ENCODE data around the gene PZP. TPM values are rescaled to one million over a fixed set of nuclear protein-coding genes. Genes with fewer than 3 reads are reported as not detected.
A peak's percentile ranks its signal among the peaks of the same experiment; 100 is the strongest.

The PZP gene
- total and polyA plus RNA-seq, 2 donors from 2014 or later, result 0.31 TPM; not detected in 1

DNA sequence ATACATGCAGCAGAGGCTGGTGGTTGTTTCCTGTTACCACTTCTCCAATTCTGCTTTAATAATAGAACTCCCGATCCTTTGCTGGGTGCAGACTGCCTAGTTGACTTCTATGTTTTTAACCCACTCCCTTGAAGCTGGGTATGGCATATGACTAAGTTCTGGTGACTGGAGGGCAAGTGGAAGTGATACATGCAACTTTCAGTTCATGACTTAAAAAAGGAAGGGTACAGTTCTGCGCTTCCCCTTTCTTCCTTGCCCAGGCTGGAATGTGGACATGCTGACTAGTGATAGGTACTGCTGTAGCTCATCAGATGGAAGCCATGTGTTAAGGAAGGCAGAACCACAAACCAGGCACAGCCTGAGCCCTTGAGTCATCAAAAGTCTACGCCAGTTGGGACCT is 90.0 kb downstream of the PZP start:
- no peak overlapping the region for H3K4me3 ChIP-seq (ENCODE audit: low read length in 3 of 3)
- no peak for FAIRE-seq
- intact Hi-C loops (cut with DNase I), result no loop called here
- peak in 1 of 5 donors; percentile 21 for DNase-seq
- H3K9ac ChIP-seq (ENCODE audit: low read length in 3 of 3), result peak overlapping the region in 1 of 3 donors; percentile 19
- no peaks in the 10 kb centered on the region for H3K9me3 ChIP-seq (ENCODE audit: control insufficient read depth in 2 of 3, insufficient read depth in 1 of 3, low read length in 3 of 3)
- no peak for TF ChIP-seq CTCF (IDR thresholded peaks at IDR 0.05; ENCODE audit: borderline replicate concordance, extremely low read depth, insufficient read depth)
- peak overlapping the region; percentile 20 to 49 for H3K27ac ChIP-seq (ENCODE audit: low read depth in 2 of 2, low read length in 2 of 2)
- H3K27me3 ChIP-seq (ENCODE audit: control insufficient read depth, insufficient read depth, low read length), result no peaks in the 10 kb centered on the region
- H3K4me1 ChIP-seq (ENCODE audit: control insufficient read depth in 2 of 3, insufficient read depth in 2 of 3, low read depth in 1 of 3, low read length in 3 of 3), result peaks cover 0 to 7% (median 4%) of the 10 kb centered on the region in 3 donors
- H3K36me3 ChIP-seq (ENCODE audit: control insufficient read depth in 2 of 3, insufficient read depth in 3 of 3, low read length in 3 of 3), result no peaks in the 10 kb centered on the region

DNA sequence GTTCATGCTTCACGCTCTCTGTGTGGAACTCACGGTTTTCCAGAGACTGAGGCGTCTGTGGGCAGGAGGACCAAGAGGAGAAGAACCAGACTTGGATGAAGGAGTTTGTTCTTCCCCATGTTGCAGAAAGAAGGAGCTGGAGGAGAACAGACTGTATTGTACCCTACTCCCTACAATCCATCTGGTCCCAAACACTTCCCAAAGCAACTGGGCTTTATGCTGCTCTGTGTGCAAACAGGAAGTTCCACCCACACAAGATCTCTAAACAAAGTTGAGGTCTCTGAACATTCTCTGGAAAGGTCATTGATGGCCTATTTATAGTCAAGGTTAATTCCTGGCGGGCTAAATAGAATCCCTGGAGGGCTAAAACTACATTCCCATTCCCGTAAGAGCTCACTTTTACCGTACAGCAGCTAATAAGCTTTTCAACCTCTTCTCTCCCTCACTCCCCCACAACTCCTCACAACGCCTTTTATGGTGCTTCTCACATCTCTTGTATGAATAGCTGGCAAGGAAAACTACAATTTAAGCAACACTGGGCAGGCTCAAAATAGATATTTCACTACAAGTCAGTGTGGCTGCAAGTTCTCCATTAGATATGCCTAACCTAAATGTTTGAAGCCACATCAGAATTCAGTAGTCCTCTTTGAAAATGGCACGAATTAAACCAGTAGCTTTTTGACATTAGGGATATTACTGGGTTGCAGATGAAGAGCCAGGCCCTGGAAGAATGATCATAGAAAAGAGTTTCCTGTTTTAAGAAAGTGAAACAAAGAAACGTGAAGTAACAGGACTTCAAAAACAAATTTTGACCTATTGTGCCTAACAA is 92.2 kb downstream of the PZP start, which contains the start of gene A2M:
Gene A2M (minus strand): TSS at position 189 of the 829 bp plus-strand sequence. CDS start 70 bp downstream, at position 119.
- Histone ChIP-seq H3K4me3 (ENCODE audit: low read length in 3 of 3) (peak within 1 kb of the TSS; percentile 47 to 75 (median 63)), H3K4me1 (ENCODE audit: control insufficient read depth in 2 of 3, insufficient read depth in 2 of 3, low read depth in 1 of 3, low read length in 3 of 3) (peaks cover 0 to 6% (median 4%) of the 10 kb centered on the region in 3 donors), H3K9me3 (ENCODE audit: control insufficient read depth in 2 of 3, insufficient read depth in 1 of 3, low read length in 3 of 3) (no peaks in the 10 kb centered on the region), H3K27ac (ENCODE audit: low read depth in 2 of 2, low read length in 2 of 2) (peak within 1 kb of the TSS; percentile 26 to 87), H3K36me3 (ENCODE audit: control insufficient read depth in 2 of 3, insufficient read depth in 3 of 3, low read length in 3 of 3) (no peaks in the 10 kb centered on the region), H3K27me3 (ENCODE audit: control insufficient read depth, insufficient read depth, low read length) (no peaks in the 10 kb centered on the region), H3K9ac (ENCODE audit: low read length in 3 of 3) (peak within 1 kb of the TSS; percentile 20 to 42 (median 22))
- no peak for FAIRE-seq
- no peak for TF ChIP-seq CTCF (IDR thresholded peaks at IDR 0.05; ENCODE audit: borderline replicate concordance, extremely low read depth, insufficient read depth)
- peak in 3 of 5 donors; percentile 17 to 81 (median 67) for DNase-seq
- intact Hi-C loops (cut with DNase I), result no loop called here

DNA sequence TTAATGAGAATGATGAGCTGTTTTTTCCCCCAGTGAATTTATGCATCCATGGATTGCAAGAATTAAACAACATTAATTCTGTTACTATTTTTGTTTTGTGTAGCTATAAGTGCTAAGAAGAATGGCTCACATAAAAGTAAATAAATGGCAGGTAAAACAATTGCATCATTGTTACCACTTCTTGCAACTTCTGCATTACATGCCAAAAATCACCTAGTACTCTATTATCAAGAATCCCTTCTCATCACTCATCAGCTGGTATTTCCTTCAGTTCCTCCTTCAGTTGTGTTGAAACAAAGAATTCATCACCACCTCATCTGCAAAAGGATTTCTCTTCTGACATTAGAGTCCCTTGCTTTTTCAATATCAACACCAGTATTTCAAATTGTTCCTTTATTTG is 93.2 kb downstream of the PZP start:
- FAIRE-seq, result no peak
- peaks cover 0 to 6% (median 4%) of the 10 kb centered on the region in 3 donors for H3K4me1 ChIP-seq (ENCODE audit: control insufficient read depth in 2 of 3, insufficient read depth in 2 of 3, low read depth in 1 of 3, low read length in 3 of 3)
- H3K9me3 ChIP-seq (ENCODE audit: control insufficient read depth in 2 of 3, insufficient read depth in 1 of 3, low read length in 3 of 3), result no peaks in the 10 kb centered on the region

More for the DNA sequence above, 93.2 kb downstream of the PZP start:
- H3K4me3 ChIP-seq (ENCODE audit: low read length in 3 of 3), result peak overlapping the region; percentile 47 to 75 (median 63)
- intact Hi-C loops (cut with DNase I), result no loop called here
- H3K27me3 ChIP-seq (ENCODE audit: control insufficient read depth, insufficient read depth, low read length), result no peaks in the 10 kb centered on the region
- H3K27ac ChIP-seq (ENCODE audit: low read depth in 2 of 2, low read length in 2 of 2), result peak overlapping the region in 1 of 2 donors; percentile 77
- no peak for TF ChIP-seq CTCF (IDR thresholded peaks at IDR 0.05; ENCODE audit: borderline replicate concordance, extremely low read depth, insufficient read depth)
- H3K36me3 ChIP-seq (ENCODE audit: control insufficient read depth in 2 of 3, insufficient read depth in 3 of 3, low read length in 3 of 3), result no peaks in the 10 kb centered on the region
- no peak for DNase-seq
- peak overlapping the region in 2 of 3 donors; percentile 20 to 22 for H3K9ac ChIP-seq (ENCODE audit: low read length in 3 of 3)

Measured in kidney (tissue), 14 donors.